Right cardiac atrium (tissue), 5 donors: Measurements from ENCODE around the gene PAK5. TPM values are rescaled to one million over a fixed set of nuclear protein-coding genes. Genes with fewer than 3 reads are reported as not detected.

Experiments
- ATAC-seq, 2 donors: fragments of 200-7000 bp; cut with Tn5 transposase; one replicate each; pipeline versions ENCODE4 v1.8.0 to v1.9.1; 2020; ENCODE audit warnings: moderate library complexity in 2 of 2, mild to moderate bottlenecking in 1 of 2
- DNase-seq, 3 donors: peaks; one replicate each; pipeline ENCODE4 v3.0.0-alpha.2; 2020
- H3K27ac ChIP-seq: one replicate; pipeline ENCODE4 v1.5.1; 2013; ENCODE audit warnings: mild to moderate bottlenecking, low read length, control low read depth, moderate library complexity
- H3K27me3 ChIP-seq: one replicate; pipeline ENCODE4 v1.6.1; 2013; ENCODE audit not compliant: control insufficient read depth, insufficient read depth
- H3K4me1 ChIP-seq: one replicate; pipeline ENCODE4 v1.6.1; 2013; ENCODE audit warnings: low read length; ENCODE audit not compliant: control insufficient read depth, insufficient read depth
- H3K4me3 ChIP-seq: one replicate; pipeline ENCODE4 v1.5.1; 2013; ENCODE audit warnings: low read length, control low read depth
- H3K9me3 ChIP-seq: one replicate; pipeline ENCODE4 v1.6.1; 2013; ENCODE audit warnings: low read length; ENCODE audit not compliant: control insufficient read depth
- WGBS: extraction: QIAGEN DNeasy Blood & Tissue Kit; methylation state at CpG from one replicate; pipeline ENCODE4 v1.1.7; 2013; 5-methylcytosine and 5-hydroxymethylcytosine counted together
- intact Hi-C, 4 donors: fragments of 100-400 bp; cut with DNase I; formaldehyde crosslinking; loops; one replicate each; pipeline versions ENCODE4 v1.11.0 to v1.14.0; 2022 to 2023
- polyA plus RNA-seq: library from polyadenylated mRNA; stranded (reverse); fragments of 200-250 nt; gene quantifications from one replicate; pipeline ENCODE4 v1.2.3, GENCODE V29; 2013
- total RNA-seq, 4 donors: library from RNA; stranded (reverse); fragmentation: NEBNext Ultra II Directional; extraction: Animal tissue kit (Norgen Biotek cat#: 25700); gene quantifications; one replicate each; pipeline ENCODE4 v1.2.1, GENCODE V29; 2021
- donor health status: healthy with polysubstance abuse.
- donor health status: DM: no; HTN: yes; CAD: no.
- donor health status: DM: no; HTN: no; CAD: no.
- donor health status: DM: no; HTN: yes; CAD: no; lungs with severe emphysema.
- donor health status: DM: yes; HTN: yes; CAD: no.

PAK5 gene
- total and polyA plus RNA-seq, 5 donors: 0.06 to 0.09 (median 0.07) TPM; not detected in 2

DNA sequence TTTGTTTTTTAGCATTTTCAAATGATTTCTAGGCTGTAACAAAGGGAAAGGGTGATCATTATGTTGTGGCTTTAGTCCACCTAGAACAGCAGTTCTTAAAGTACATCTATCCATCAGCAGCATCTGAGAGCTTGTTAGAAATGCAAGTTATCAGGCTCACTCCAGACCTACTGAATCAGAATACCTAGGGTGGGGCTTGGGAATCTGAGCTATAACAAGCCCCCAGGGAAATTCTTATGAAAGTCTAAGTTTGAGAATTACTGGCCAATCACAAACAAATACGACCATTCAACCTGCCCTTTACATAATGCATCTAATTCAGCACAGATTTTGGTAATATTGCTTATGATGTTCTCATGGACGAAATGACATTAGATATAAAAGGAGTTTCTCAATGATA lies 201.0 kb downstream of the PAK5 start:
- Histone ChIP-seq H3K27me3 (no peaks in the 10 kb centered on the region), H3K4me3 (no peak overlapping the region), H3K4me1 (no peaks in the 10 kb centered on the region), H3K9me3 (no peaks in the 10 kb centered on the region), H3K27ac (no peak overlapping the region)
- WGBS: 66% methylated on average over 2 of the region's 2 CpGs
- intact Hi-C loops: no loop called here
- DNase-seq: no peak
- no peak for ATAC-seq

DNA sequence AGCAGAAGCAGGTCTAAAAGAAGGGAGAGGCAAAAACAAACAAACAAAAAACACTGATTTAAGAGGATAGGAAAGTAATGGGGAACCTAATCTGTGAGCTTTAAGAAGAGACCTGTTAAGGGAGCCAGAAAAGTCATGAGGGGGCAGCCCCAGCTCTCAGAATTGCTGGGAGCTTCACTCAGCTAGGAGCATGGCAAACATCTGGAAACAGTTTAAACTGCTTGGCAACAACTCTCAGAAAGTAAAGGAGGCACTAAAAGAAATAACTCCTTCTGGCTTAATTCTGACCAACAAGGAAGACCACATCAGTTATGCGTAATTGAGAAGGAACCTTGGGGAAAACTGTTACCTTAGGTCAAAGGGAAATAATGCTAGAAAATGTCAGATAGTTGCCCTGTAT lies 203.1 kb downstream of the PAK5 start:
- no peak for DNase-seq
- WGBS: 88% methylated on average over 1 of the region's 1 CpG
- ATAC-seq: no peak

DNA sequence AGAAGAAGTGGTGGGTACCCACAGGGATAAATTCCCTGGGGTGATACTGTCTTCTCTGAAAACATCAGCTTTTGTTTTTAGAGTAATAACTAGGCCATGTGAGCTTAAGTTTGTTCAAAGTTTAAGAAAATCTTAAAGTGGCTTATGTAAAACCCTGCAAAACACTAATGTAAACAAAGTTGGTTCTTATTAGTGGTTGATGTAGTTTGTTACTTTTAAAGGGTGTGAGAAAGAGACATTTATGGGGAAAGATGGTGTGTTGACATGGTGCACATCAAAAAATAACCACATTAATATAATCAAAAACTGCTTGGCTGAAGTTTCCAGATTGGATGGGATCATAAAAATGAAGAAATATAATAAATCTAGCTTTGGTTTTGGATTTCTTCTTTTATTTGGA lies 204.5 kb downstream of the PAK5 start:
- ATAC-seq: no peak
- intact Hi-C loops: no loop called here
- no peaks in the 10 kb centered on the region for H3K4me1 ChIP-seq
- H3K27me3 ChIP-seq: no peaks in the 10 kb centered on the region
- no peaks in the 10 kb centered on the region for H3K9me3 ChIP-seq
- H3K4me3 ChIP-seq: no peak overlapping the region
- H3K27ac ChIP-seq: no peak overlapping the region
- DNase-seq: no peak

More for the DNA sequence above, 203.1 kb downstream of the PAK5 start:
- no peaks in the 10 kb centered on the region for H3K4me1 ChIP-seq
- intact Hi-C loops: no loop called here
- no peaks in the 10 kb centered on the region for H3K27me3 ChIP-seq
- no peak overlapping the region for H3K27ac ChIP-seq
- H3K9me3 ChIP-seq: no peaks in the 10 kb centered on the region
- H3K4me3 ChIP-seq: no peak overlapping the region

DNA sequence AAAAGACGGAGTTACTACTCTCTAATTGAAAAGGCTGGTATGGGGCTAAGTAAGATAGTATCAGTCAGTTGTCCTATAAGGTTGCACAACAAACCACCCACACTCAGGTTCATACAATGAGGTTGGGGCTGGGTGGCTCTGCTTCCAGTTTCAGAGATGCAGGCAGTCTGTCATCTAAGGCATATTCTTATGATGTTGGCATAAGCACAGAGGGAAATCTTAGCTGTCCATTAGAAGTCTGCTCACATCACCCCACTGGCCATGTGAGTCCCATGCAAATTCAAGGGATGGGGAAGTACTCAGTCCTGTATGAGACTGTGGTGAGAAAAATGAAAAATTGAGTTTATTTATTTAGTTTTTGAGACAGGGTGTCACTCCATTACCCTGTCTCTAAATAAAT lies 205.9 kb downstream of the PAK5 start:
- no peak for ATAC-seq
- 83% methylated on average over 1 of the region's 1 CpG for WGBS

DNA sequence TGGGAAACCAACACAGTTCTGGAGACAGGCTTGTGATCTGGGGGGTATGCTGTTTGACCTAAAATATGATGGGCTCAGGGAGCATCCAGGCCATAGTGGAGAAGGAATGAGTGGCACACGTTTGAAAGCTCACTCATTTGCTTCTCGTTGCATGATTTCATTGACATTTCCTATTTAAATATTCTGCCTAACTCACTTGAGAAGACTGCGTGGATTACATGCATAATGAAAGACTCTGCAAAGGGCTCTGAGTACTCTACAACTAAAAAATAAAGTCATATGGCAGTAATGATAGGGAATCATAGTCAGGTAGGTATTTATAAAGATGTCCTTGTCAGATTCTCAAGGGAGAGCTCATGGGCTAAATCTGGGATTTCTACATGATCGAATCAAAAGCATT lies 206.6 kb downstream of the PAK5 start:
- Histone ChIP-seq H3K4me1 (no peaks in the 10 kb centered on the region), H3K9me3 (no peaks in the 10 kb centered on the region), H3K27me3 (no peaks in the 10 kb centered on the region), H3K4me3 (no peak overlapping the region), H3K27ac (no peak overlapping the region)
- intact Hi-C loops: no loop called here
- DNase-seq (no peak), ATAC-seq (no peak)
- 66% methylated on average over 4 of the region's 4 CpGs for WGBS

More for the DNA sequence above, 205.9 kb downstream of the PAK5 start:
- Histone ChIP-seq H3K27ac (no peak overlapping the region), H3K4me3 (no peak overlapping the region), H3K4me1 (no peaks in the 10 kb centered on the region), H3K9me3 (no peaks in the 10 kb centered on the region), H3K27me3 (no peaks in the 10 kb centered on the region)
- intact Hi-C loops: no loop called here
- no peak for DNase-seq

DNA sequence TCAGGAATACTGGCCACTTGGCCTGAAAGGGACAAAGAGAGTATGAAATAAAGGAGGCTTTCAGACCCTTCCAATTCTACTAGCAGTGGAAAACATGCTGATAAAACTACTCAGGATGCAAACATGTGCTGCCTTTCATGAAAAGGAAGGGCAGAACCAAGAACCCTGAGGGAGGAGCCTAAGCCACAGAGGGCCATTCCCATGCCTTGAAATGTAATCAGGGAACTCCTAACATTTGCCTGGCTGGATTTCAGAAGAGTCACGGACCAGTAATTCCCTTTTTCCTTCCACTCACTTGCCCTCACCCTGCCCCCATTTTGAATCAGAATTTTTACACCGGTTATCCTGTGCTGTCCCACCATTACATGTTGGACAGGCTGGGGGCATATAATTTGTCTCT lies 208.3 kb downstream of the PAK5 start:
- intact Hi-C loops: no loop called here
- DNase-seq (no peak), ATAC-seq (no peak)
- no peaks in the 10 kb centered on the region for H3K27me3 ChIP-seq
- 56% methylated on average over 2 of the region's 2 CpGs for WGBS
- H3K27ac ChIP-seq: no peak overlapping the region
- H3K9me3 ChIP-seq: no peaks in the 10 kb centered on the region
- no peak overlapping the region for H3K4me3 ChIP-seq
- H3K4me1 ChIP-seq: no peaks in the 10 kb centered on the region

DNA sequence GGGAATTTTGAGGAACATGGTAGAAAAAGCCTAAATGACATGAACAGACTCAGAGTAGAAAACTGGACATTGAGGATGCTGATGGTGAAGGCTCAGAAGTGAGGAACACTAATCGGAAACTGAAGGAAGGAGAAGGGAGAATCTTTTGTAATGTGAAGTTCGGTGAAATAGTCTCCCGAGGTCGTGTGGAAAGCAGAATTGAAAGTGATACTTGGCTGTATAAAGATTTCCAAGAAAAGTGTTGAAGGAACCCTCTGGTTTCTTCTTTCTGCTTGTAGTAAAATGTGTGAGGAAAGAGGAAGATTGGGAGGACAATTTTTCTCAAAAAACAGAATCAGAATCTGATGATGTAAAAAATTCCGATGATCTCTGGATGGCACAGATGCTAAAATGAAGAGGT lies 209.0 kb downstream of the PAK5 start:
- no peak for ATAC-seq
- no peak for DNase-seq
- H3K27ac ChIP-seq: no peak overlapping the region

DNA sequence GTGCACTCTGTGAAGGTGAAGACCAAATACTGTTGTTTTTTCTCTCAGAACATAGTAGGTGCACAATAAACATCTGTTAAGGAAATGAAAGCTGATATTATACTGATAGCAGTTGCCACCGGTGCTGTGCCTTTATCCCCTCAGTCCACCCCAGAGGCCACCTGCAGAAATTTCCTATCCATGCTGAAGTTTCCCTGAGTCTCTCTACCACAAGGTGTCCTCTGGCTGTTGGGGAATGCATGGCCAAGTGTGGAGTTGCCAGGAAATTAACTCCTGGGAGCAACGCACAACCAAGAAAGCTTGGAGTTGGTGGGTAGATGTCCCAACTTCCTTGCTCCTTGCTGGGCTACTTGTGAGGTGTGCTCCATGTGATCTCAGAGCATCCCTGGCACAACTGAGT lies 210.3 kb downstream of the PAK5 start:
- Histone ChIP-seq H3K4me1 (no peaks in the 10 kb centered on the region), H3K27ac (no peak overlapping the region), H3K9me3 (no peaks in the 10 kb centered on the region), H3K27me3 (no peaks in the 10 kb centered on the region), H3K4me3 (no peak overlapping the region)
- no peak for ATAC-seq
- intact Hi-C loops: no loop called here
- no peak for DNase-seq
- 78% methylated on average over 2 of the region's 2 CpGs for WGBS

More for the DNA sequence above, 209.0 kb downstream of the PAK5 start:
- no peaks in the 10 kb centered on the region for H3K4me1 ChIP-seq
- H3K9me3 ChIP-seq: no peaks in the 10 kb centered on the region
- H3K27me3 ChIP-seq: no peaks in the 10 kb centered on the region
- intact Hi-C loops: no loop called here
- 78% methylated on average over 5 of the region's 5 CpGs for WGBS
- H3K4me3 ChIP-seq: no peak overlapping the region

DNA sequence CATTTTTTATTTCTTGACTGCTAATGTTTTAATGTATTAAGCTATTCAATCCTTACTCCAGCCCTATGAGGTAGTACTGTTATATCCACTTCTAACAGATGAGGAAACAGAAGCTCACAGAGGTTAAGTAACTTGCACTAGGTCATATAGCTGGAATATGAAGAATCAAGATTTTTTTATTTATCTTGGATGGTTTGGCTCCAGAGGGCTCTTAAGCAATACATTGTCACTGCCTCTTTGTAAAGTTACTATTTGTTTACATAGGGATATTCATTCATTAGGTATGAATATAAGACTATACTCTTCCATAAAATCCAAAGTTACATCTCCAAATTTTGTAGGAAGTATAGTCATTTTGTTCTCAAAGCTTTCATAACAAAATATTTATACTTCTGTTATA lies 210.7 kb downstream of the PAK5 start:
- no peak overlapping the region for H3K27ac ChIP-seq
- no peaks in the 10 kb centered on the region for H3K9me3 ChIP-seq
- DNase-seq: no peak
- H3K4me3 ChIP-seq: no peak overlapping the region
- intact Hi-C loops: no loop called here
- no peak for ATAC-seq
- H3K27me3 ChIP-seq: no peaks in the 10 kb centered on the region
- no peaks in the 10 kb centered on the region for H3K4me1 ChIP-seq

DNA sequence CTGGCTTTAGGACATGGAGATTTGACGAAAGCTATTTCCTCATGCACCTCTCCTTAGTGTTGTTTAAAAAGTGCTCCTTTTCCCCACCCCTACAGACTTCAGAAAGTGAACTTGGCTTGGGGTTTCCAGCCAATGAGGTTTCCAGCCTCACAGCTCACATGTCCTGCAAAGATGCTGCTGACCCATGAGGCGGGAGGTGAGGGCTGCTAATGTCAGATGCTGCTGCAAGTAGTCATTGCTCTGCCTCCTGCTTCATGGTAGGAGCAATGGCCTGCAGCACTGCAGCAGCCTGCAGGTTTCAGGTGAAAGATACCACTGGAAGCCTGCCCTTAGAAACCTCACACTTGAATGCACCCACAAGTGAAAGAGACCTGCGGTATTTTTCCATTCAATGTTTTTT lies 211.7 kb downstream of the PAK5 start:
- H3K27me3 ChIP-seq: no peaks in the 10 kb centered on the region
- ATAC-seq (no peak), DNase-seq (no peak)
- no peaks in the 10 kb centered on the region for H3K4me1 ChIP-seq
- H3K27ac ChIP-seq: no peak overlapping the region
- no peak overlapping the region for H3K4me3 ChIP-seq
- intact Hi-C loops: no loop called here
- WGBS: 68% methylated on average over 3 of the region's 3 CpGs
- no peaks in the 10 kb centered on the region for H3K9me3 ChIP-seq

DNA sequence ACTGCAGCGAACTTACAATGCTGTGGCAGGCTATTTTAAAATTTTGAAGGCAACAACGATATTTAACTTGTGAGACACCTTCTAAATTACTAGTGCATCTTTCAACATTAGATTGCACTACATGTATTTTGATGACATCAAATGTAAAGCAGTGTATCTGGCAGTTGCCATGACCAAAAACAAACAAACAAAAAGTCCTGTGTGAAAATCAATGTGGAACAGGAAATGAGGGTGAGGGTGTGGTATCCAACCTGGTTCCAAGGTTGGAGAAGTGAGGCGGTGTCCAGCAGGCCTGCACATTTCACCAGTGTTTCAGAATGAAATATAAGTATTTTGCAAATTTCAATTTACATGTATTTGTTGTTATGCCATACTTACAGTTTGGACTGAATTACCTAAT lies 212.5 kb downstream of the PAK5 start:
- WGBS: 61% methylated on average over 3 of the region's 3 CpGs
- no peak for DNase-seq
- Histone ChIP-seq H3K4me3 (no peak overlapping the region), H3K9me3 (no peaks in the 10 kb centered on the region), H3K27me3 (no peaks in the 10 kb centered on the region), H3K27ac (no peak overlapping the region), H3K4me1 (no peaks in the 10 kb centered on the region)
- intact Hi-C loops: no loop called here
- ATAC-seq: peak in 1 of 2 donors; percentile 43

DNA sequence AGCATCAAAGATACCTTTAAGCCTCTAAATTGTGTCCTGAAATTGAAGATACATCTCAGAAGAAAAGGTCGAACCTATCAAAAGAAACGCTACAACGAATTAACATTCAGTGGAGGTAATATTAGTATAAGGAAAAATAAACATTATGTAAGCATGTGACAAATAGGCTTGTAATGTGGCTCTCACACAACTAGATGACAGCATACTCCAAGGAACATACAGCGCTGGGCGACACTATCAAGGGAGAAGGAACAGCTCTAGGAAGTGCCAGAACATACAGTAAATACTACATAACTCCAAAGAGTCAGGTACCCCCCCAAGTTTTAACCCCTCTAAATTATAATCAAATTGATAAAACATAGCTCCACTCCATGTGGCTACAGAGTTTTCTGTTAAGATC lies 220.9 kb downstream of the PAK5 start:
- Histone ChIP-seq H3K4me3 (no peak overlapping the region), H3K4me1 (no peaks in the 10 kb centered on the region), H3K27ac (no peak overlapping the region), H3K9me3 (no peaks in the 10 kb centered on the region), H3K27me3 (no peaks in the 10 kb centered on the region)
- peak; percentile 72 to 79 for ATAC-seq
- intact Hi-C loops: loop anchor here in 3 of 4 donors (2.0 to 10.0 kb wide), 4 partner anchors 294 to 807 kb away; no protein-coding TSS in a partner anchor
- WGBS: 73% methylated on average over 5 of the region's 5 CpGs
- DNase-seq: no peak
